ENCODE results near the gene GNA12. TPM values are rescaled to one million over a fixed set of nuclear protein-coding genes. Genes with fewer than 3 reads are reported as not detected.
A peak's percentile ranks its signal among the peaks of the same experiment; 100 is the strongest.
"Not testable (repeated sequence)": the region's sequence is repeated elsewhere in the genome, so short reads cannot be mapped to it uniquely, and the experiment has no call there.

The GNA12 gene
- polyA plus RNA-seq, 1 donor, result 26.7 TPM

- Histone ChIP-seq H3K27me3 (ENCODE audit: control insufficient read depth, insufficient read depth, low read length) (no peaks in the 10 kb centered on the region), H3K9me3 (ENCODE audit: control insufficient read depth, low read depth, low read length) (no peaks in the 10 kb centered on the region), H3K4me3 (ENCODE audit: low read length) (no peak overlapping the region), H3K4me1 (ENCODE audit: control insufficient read depth, insufficient read depth, low read length) (no peaks in the 10 kb centered on the region), H3K27ac (ENCODE audit: low read length) (peak overlapping the region; percentile 3), H3K36me3 (ENCODE audit: control insufficient read depth, insufficient read depth, low read length) (peaks cover 57% of the 10 kb centered on the region)
- WGBS (ENCODE audit: insufficient coverage, low lambda C conversion rate), result 100% methylated on average over 2 of the region's 15 CpGs
- no peak for DNase-seq
These were observed 115.6 kb downstream of the GNA12 start for GRCh38 chr7:2728316-2729030.

- WGBS (ENCODE audit: insufficient coverage, low lambda C conversion rate), result no CpG with 5 or more reads among the region's 13 CpGs
- H3K4me3 ChIP-seq (ENCODE audit: low read length); H3K27me3 ChIP-seq (ENCODE audit: control insufficient read depth, insufficient read depth, low read length); H3K9me3 ChIP-seq (ENCODE audit: control insufficient read depth, low read depth, low read length); H3K27ac ChIP-seq (ENCODE audit: low read length); H3K4me1 ChIP-seq (ENCODE audit: control insufficient read depth, insufficient read depth, low read length); DNase-seq: not testable (repeated sequence)
- H3K36me3 ChIP-seq (ENCODE audit: control insufficient read depth, insufficient read depth, low read length), result peaks cover 63% of the 10 kb centered on the region
These were observed 116.9 kb downstream of the GNA12 start for GRCh38 chr7:2727206-2727605.

GRCh38 chr7:2726316-2727018 is 117.6 kb downstream of the GNA12 start:
- no peaks in the 10 kb centered on the region for H3K9me3 ChIP-seq (ENCODE audit: control insufficient read depth, low read depth, low read length)
- H3K36me3 ChIP-seq (ENCODE audit: control insufficient read depth, insufficient read depth, low read length), result peaks cover 64% of the 10 kb centered on the region
- H3K4me1 ChIP-seq (ENCODE audit: control insufficient read depth, insufficient read depth, low read length), result no peaks in the 10 kb centered on the region
- H3K4me3 ChIP-seq (ENCODE audit: low read length), result no peak overlapping the region
- no peak overlapping the region for H3K27ac ChIP-seq (ENCODE audit: low read length)
- DNase-seq, result no peak
- no CpG with 5 or more reads among the region's 18 CpGs for WGBS (ENCODE audit: insufficient coverage, low lambda C conversion rate)
- no peaks in the 10 kb centered on the region for H3K27me3 ChIP-seq (ENCODE audit: control insufficient read depth, insufficient read depth, low read length)

GRCh38 chr7:2725178-2726105 is 118.7 kb downstream of the GNA12 start:
- peaks cover 62% of the 10 kb centered on the region for H3K36me3 ChIP-seq (ENCODE audit: control insufficient read depth, insufficient read depth, low read length)
- H3K27me3 ChIP-seq (ENCODE audit: control insufficient read depth, insufficient read depth, low read length), result no peaks in the 10 kb centered on the region
- no peak overlapping the region for H3K4me3 ChIP-seq (ENCODE audit: low read length)
- WGBS (ENCODE audit: insufficient coverage, low lambda C conversion rate), result no CpG with 5 or more reads among the region's 34 CpGs
- no peak overlapping the region for H3K27ac ChIP-seq (ENCODE audit: low read length)
- no peaks in the 10 kb centered on the region for H3K4me1 ChIP-seq (ENCODE audit: control insufficient read depth, insufficient read depth, low read length)
- no peak for DNase-seq
- H3K9me3 ChIP-seq (ENCODE audit: control insufficient read depth, low read depth, low read length), result peaks cover 2% of the 10 kb centered on the region

GRCh38 chr7:2724453-2725177 is 119.5 kb downstream of the GNA12 start:
- Histone ChIP-seq H3K9me3 (ENCODE audit: control insufficient read depth, low read depth, low read length) (peaks cover 2% of the 10 kb centered on the region), H3K4me3 (ENCODE audit: low read length) (no peak overlapping the region), H3K27me3 (ENCODE audit: control insufficient read depth, insufficient read depth, low read length) (no peaks in the 10 kb centered on the region), H3K27ac (ENCODE audit: low read length) (no peak overlapping the region), H3K4me1 (ENCODE audit: control insufficient read depth, insufficient read depth, low read length) (no peaks in the 10 kb centered on the region), H3K36me3 (ENCODE audit: control insufficient read depth, insufficient read depth, low read length) (peaks cover 55% of the 10 kb centered on the region)
- no CpG with 5 or more reads among the region's 31 CpGs for WGBS (ENCODE audit: insufficient coverage, low lambda C conversion rate)
- DNase-seq, result no peak

GRCh38 chr7:2724036-2724435 is 120.1 kb downstream of the GNA12 start:
- not testable (repeated sequence) for H3K4me3 ChIP-seq (ENCODE audit: low read length); H3K9me3 ChIP-seq (ENCODE audit: control insufficient read depth, low read depth, low read length); DNase-seq; H3K4me1 ChIP-seq (ENCODE audit: control insufficient read depth, insufficient read depth, low read length); H3K27ac ChIP-seq (ENCODE audit: low read length); H3K27me3 ChIP-seq (ENCODE audit: control insufficient read depth, insufficient read depth, low read length)
- no CpG with 5 or more reads among the region's 15 CpGs for WGBS (ENCODE audit: insufficient coverage, low lambda C conversion rate)
- peaks cover 52% of the 10 kb centered on the region for H3K36me3 ChIP-seq (ENCODE audit: control insufficient read depth, insufficient read depth, low read length)

GRCh38 chr7:2723138-2723850 is 120.8 kb downstream of the GNA12 start:
- H3K4me3 ChIP-seq (ENCODE audit: low read length), result no peak overlapping the region
- DNase-seq, result no peak
- H3K27me3 ChIP-seq (ENCODE audit: control insufficient read depth, insufficient read depth, low read length), result no peaks in the 10 kb centered on the region
- no peak overlapping the region for H3K27ac ChIP-seq (ENCODE audit: low read length)
- peaks cover 56% of the 10 kb centered on the region for H3K36me3 ChIP-seq (ENCODE audit: control insufficient read depth, insufficient read depth, low read length)
- no CpG with 5 or more reads among the region's 23 CpGs for whole genome bisulfite sequencing (ENCODE audit: insufficient coverage, low lambda C conversion rate)
- H3K4me1 ChIP-seq (ENCODE audit: control insufficient read depth, insufficient read depth, low read length), result peaks cover 1% of the 10 kb centered on the region
- peaks cover 2% of the 10 kb centered on the region for H3K9me3 ChIP-seq (ENCODE audit: control insufficient read depth, low read depth, low read length)

GRCh38 chr7:2722591-2722990 is 121.5 kb downstream of the GNA12 start:
- no peaks in the 10 kb centered on the region for H3K27me3 ChIP-seq (ENCODE audit: control insufficient read depth, insufficient read depth, low read length)

GRCh38 chr7:2721842-2722241 is 122.3 kb downstream of the GNA12 start:
- Histone ChIP-seq H3K4me1 (ENCODE audit: control insufficient read depth, insufficient read depth, low read length) (peaks cover 16% of the 10 kb centered on the region), H3K4me3 (ENCODE audit: low read length) (no peak overlapping the region), H3K9me3 (ENCODE audit: control insufficient read depth, low read depth, low read length) (peaks cover 2% of the 10 kb centered on the region), H3K36me3 (ENCODE audit: control insufficient read depth, insufficient read depth, low read length) (peaks cover 55% of the 10 kb centered on the region), H3K27ac (ENCODE audit: low read length) (no peak overlapping the region), H3K27me3 (ENCODE audit: control insufficient read depth, insufficient read depth, low read length) (no peaks in the 10 kb centered on the region)
- no peak for DNase-seq
- WGBS (ENCODE audit: insufficient coverage, low lambda C conversion rate), result 93% methylated on average over 3 of the region's 19 CpGs

More at GRCh38 chr7:2722591-2722990, 121.5 kb downstream of the GNA12 start:
- DNase-seq, result no peak
- WGBS (ENCODE audit: insufficient coverage, low lambda C conversion rate), result 100% methylated on average over 1 of the region's 4 CpGs
- Histone ChIP-seq H3K4me1 (ENCODE audit: control insufficient read depth, insufficient read depth, low read length) (peaks cover 8% of the 10 kb centered on the region), H3K9me3 (ENCODE audit: control insufficient read depth, low read depth, low read length) (peaks cover 2% of the 10 kb centered on the region), H3K27ac (ENCODE audit: low read length) (no peak overlapping the region), H3K36me3 (ENCODE audit: control insufficient read depth, insufficient read depth, low read length) (peaks cover 57% of the 10 kb centered on the region), H3K4me3 (ENCODE audit: low read length) (no peak overlapping the region)

Measured in large intestine (tissue), 3 donors.